GM18505 (cell line): ENCODE results near the gene FAM118B.

Source experiments
- ATAC-seq: cut with Tn5 transposase; IDR thresholded peaks from one replicate; pipeline ENCODE4 v1.9.1; 2021; ENCODE audit not compliant: unreplicated experiment
- POLR2A ChIP-seq: IDR thresholded peaks from 4 replicates; pipeline ENCODE4 v1.6.1; 2011; ENCODE audit warnings: borderline replicate concordance; ENCODE audit not compliant: insufficient read depth, insufficient read length; ENCODE audit errors: extremely low read depth

FAM118B gene

GRCh38 chr11:126211236-126212088 is at the start of gene FAM118B, which contains the start of gene RPUSD4:
Gene FAM118B (plus strand): TSS chr11:126211782. CDS start chr11:126235002, 23,220 bp downstream.
Gene RPUSD4 (minus strand): TSS chr11:126211650. CDS start chr11:126211638, 12 bp downstream.
- peak; percentile 97 for TF ChIP-seq POLR2A
- peak; percentile 96 for ATAC-seq

- no peak for TF ChIP-seq POLR2A
- ATAC-seq, result no peak
Observed at GRCh38 chr11:126162306-126163030, 49.1 kb upstream of the FAM118B start.

- TF ChIP-seq POLR2A, result no peak
- no peak for ATAC-seq
Observed at GRCh38 chr11:126163074-126163700, 48.4 kb upstream of the FAM118B start.

- ATAC-seq, result no peak
- no peak for TF ChIP-seq POLR2A
Observed at GRCh38 chr11:126163779-126164178, 47.8 kb upstream of the FAM118B start.

- no peak for ATAC-seq
- no peak for TF ChIP-seq POLR2A
Observed at GRCh38 chr11:126164781-126165180, 46.8 kb upstream of the FAM118B start.

- ATAC-seq, result no peak
- TF ChIP-seq POLR2A, result no peak
Observed at GRCh38 chr11:126165311-126165720, 46.3 kb upstream of the FAM118B start.

- no peak for ATAC-seq
- no peak for TF ChIP-seq POLR2A
Observed at GRCh38 chr11:126165757-126166156, 45.8 kb upstream of the FAM118B start.

- TF ChIP-seq POLR2A, result no peak
- ATAC-seq, result no peak
Observed at GRCh38 chr11:126166413-126166812, 45.2 kb upstream of the FAM118B start.

GRCh38 chr11:126167488-126167887 is 44.1 kb upstream of the FAM118B start:
- TF ChIP-seq POLR2A, result no peak
- ATAC-seq, result no peak

- TF ChIP-seq POLR2A, result no peak
- ATAC-seq, result no peak
Observed at GRCh38 chr11:126169291-126169690, 42.3 kb upstream of the FAM118B start.

- no peak for TF ChIP-seq POLR2A
Observed at GRCh38 chr11:126172596-126173038, 39.0 kb upstream of the FAM118B start.

GRCh38 chr11:126173257-126173656 is 38.3 kb upstream of the FAM118B start:
- no peak for TF ChIP-seq POLR2A
- no peak for ATAC-seq

More at GRCh38 chr11:126172596-126173038, 39.0 kb upstream of the FAM118B start:
- ATAC-seq, result no peak

GRCh38 chr11:126174816-126175215 is 36.8 kb upstream of the FAM118B start:
- no peak for TF ChIP-seq POLR2A
- ATAC-seq, result no peak
